Measurements from ENCODE around the gene BAIAP2. TPM values are rescaled to one million over a fixed set of nuclear protein-coding genes. Genes with fewer than 3 reads are reported as not detected.

Gene BAIAP2
- total RNA-seq, 2 donors from 2014 or later, result 8.0 to 11.5 TPM

DNA sequence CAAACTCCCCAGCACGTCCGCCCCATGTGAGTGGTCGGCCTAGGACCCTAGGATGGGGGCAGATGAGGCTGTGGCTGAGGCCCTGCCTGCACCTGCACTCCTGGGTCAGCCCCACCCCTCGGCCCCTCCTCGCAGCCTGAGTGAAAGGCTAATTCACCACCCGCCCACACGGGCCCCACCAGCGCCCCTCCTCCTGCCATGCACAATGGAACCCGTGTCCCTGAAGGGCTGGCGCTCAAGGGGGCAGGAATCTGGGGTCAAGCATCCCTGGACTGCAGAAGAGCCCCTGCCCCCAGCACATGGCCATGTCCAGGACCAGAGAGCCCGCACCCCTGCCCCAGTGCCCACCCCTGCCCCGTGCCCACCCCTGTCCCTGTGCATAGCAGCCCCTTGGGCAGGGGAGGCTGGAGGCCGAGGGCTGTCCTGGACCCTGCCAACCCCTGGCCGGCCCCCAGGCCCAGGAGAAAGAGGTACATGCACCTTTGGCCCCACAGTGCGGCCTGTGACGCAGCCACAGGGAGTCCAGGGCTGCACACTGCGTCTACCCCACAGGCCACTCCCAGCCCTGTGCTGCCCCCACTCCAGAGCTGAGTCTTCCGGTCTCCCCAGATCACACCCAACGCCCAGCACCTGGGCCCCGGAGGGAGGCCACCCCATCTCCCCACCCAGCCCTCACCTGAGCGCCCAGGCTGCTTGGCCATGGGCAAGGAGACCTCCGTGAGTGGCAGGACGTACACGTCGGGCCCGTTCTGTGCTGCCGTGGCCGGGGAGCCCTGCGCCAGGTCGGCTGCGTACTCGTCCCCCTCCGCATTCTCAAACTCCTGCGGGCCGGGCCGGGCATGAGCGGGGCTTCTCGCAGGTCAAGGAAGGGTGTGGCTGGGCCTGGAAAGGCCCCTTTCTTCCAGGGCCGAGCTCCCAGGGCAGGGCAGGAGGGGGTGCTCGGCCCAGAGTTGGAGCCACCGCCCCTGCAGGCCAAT lies 95.7 kb downstream of the BAIAP2 start:
- intact Hi-C loops (cut with DNase I), result no loop called here
- WGBS, 2 donors, result 94 to 95% methylated on average over 13 to 30 of the region's 41 CpGs
- TF ChIP-seq POLR2A (IDR thresholded peaks at IDR 0.05), result no peak
- no peak overlapping the region for H3K4me3 ChIP-seq
- no peaks in the 10 kb centered on the region for H3K4me1 ChIP-seq
- ATAC-seq (no peak), DNase-seq (no peak)
- H3K36me3 ChIP-seq (replicated peaks in 1 of 2; ENCODE audit: insufficient read depth in 1 of 2, low read depth in 2 of 2), result no peaks in the 10 kb centered on the region
- H3K27ac ChIP-seq, result no peak overlapping the region
- no peaks in the 10 kb centered on the region for H3K9me3 ChIP-seq
- no peaks in the 10 kb centered on the region for H3K27me3 ChIP-seq

DNA sequence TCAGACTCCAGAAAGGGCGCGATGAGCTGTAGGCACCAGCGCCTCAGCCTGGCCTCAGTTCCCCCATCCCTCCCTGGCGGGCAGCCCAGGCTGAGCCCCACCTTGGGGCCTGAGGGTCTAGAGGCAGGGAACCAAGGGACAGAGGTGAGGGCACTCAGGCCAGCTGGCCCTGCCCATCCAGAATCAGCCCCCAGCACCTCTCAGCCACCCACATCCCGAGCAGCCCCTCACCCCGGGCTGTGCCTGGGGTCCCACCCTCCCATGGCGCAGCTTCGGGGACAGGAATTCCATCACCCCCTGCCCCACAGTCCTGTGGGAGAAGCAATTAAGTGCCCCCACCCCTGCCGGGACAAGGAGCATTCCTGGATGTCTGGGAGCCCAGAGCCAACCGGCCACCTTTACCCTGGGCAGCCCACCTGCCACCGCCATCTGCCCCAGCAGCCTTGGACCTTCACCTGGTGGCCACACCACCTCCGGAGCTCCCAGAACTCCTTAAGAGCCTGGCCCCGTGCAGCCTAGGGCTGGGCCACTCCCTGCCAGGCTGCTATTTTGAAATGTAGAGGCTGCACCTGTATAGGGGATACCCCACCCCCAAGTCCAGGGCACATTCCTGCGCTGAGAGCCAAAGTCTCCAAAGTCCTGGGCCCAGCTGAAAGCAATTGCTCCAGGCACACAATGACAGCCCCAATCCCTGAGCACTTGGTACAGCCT lies 96.7 kb downstream of the BAIAP2 start:
- no peak for ATAC-seq
- H3K36me3 ChIP-seq (replicated peaks in 1 of 2; ENCODE audit: insufficient read depth in 1 of 2, low read depth in 2 of 2), result no peaks in the 10 kb centered on the region

GRCh38 chr17:81132197-81132540 lies 97.2 kb downstream of the BAIAP2 start:
- H3K9me3 ChIP-seq, result no peaks in the 10 kb centered on the region
- no peak overlapping the region for H3K4me3 ChIP-seq
- TF ChIP-seq CTCF (IDR thresholded peaks at IDR 0.05) (no peak), POLR2A (IDR thresholded peaks at IDR 0.05) (no peak)
- 59 to 76% methylated on average over 10 to 11 of the region's 11 CpGs for WGBS, 2 donors
- H3K36me3 ChIP-seq (replicated peaks in 1 of 2; ENCODE audit: insufficient read depth in 1 of 2, low read depth in 2 of 2), result no peaks in the 10 kb centered on the region
- intact Hi-C loops (cut with DNase I), result no loop called here
- H3K27ac ChIP-seq, result no peak overlapping the region
- no peaks in the 10 kb centered on the region for H3K27me3 ChIP-seq
- H3K4me1 ChIP-seq, result no peaks in the 10 kb centered on the region
- ATAC-seq (no peak), DNase-seq (peak in 2 of 4 donors; percentile 32 to 37)

More for the DNA sequence above, 96.7 kb downstream of the BAIAP2 start:
- intact Hi-C loops (cut with DNase I), result no loop called here
- DNase-seq, result no peak
- Histone ChIP-seq H3K4me1 (no peaks in the 10 kb centered on the region), H3K9me3 (no peaks in the 10 kb centered on the region), H3K4me3 (no peak overlapping the region), H3K27me3 (no peaks in the 10 kb centered on the region), H3K27ac (no peak overlapping the region)
- WGBS, 2 donors, result 71 to 92% methylated on average over 2 to 14 of the region's 14 CpGs
- TF ChIP-seq CTCF (IDR thresholded peaks at IDR 0.05) (no peak), POLR2A (IDR thresholded peaks at IDR 0.05) (no peak)

GRCh38 chr17:81132770-81133723 lies 98.1 kb downstream of the BAIAP2 start:
- Histone ChIP-seq H3K4me1 (no peaks in the 10 kb centered on the region), H3K27ac (no peak overlapping the region), H3K36me3 (replicated peaks in 1 of 2; ENCODE audit: insufficient read depth in 1 of 2, low read depth in 2 of 2) (no peaks in the 10 kb centered on the region), H3K4me3 (no peak overlapping the region), H3K27me3 (no peaks in the 10 kb centered on the region), H3K9me3 (no peaks in the 10 kb centered on the region)
- 80% methylated on average over 1 to 15 of the region's 22 CpGs for WGBS, 2 donors
- TF ChIP-seq POLR2A (IDR thresholded peaks at IDR 0.05) (no peak), CTCF (IDR thresholded peaks at IDR 0.05) (no peak)
- ATAC-seq (no peak), DNase-seq (no peak)
- intact Hi-C loops (cut with DNase I), result no loop called here
